HCT116 (cell line): ENCODE results near the gene TM9SF1.

Experiments
- CEBPB ChIP-seq: IDR thresholded peaks from 2 replicates; pipeline ENCODE4 v1.6.1; 2012; ENCODE audit warnings: low read depth
- ELF1 ChIP-seq: IDR thresholded peaks from 2 replicates; pipeline ENCODE4 v1.6.1; 2012; ENCODE audit warnings: low read depth, borderline replicate concordance
- EZH2 ChIP-seq: fragments of 200-600 bp; sonication (generic); IDR thresholded peaks from 2 replicates; pipeline ENCODE4 v1.6.1; 2017; ENCODE audit warnings: antibody characterized with exemption, mixed run types
- EZH2phosphoT487 ChIP-seq: fragments of 200-600 bp; IDR thresholded peaks from 2 replicates; pipeline ENCODE4 v1.6.1; 2018; ENCODE audit warnings: antibody characterized with exemption, borderline replicate concordance
- POLR2A ChIP-seq: IDR thresholded peaks from 2 replicates; pipeline ENCODE4 v1.7.0; 2011; ENCODE audit warnings: borderline replicate concordance; ENCODE audit not compliant: insufficient read depth, insufficient read length; ENCODE audit errors: extremely low read depth
- POLR2AphosphoS5 ChIP-seq: IDR thresholded peaks from 2 replicates; pipeline ENCODE4 v1.6.1; 2011; ENCODE audit warnings: mild to moderate bottlenecking, low read depth, low read length, moderate library complexity
- SIN3A ChIP-seq: IDR thresholded peaks from 2 replicates; pipeline ENCODE4 v1.6.1; 2012; ENCODE audit warnings: low read depth
- TCF7L2 ChIP-seq: IDR thresholded peaks from 2 replicates; pipeline ENCODE4 v1.7.0; 2011; ENCODE audit warnings: borderline replicate concordance, inconsistent platforms; ENCODE audit not compliant: insufficient read depth, insufficient read length; ENCODE audit errors: extremely low read depth
- YY1 ChIP-seq: IDR thresholded peaks from 2 replicates; pipeline ENCODE4 v1.6.1; 2011; ENCODE audit warnings: low read length, low read depth, moderate library complexity, mild to moderate bottlenecking; ENCODE audit not compliant: insufficient replicate concordance; ENCODE audit errors: extremely low read depth
- ZNF274 ChIP-seq: fragments of 200-500 bp; sonication (Bioruptor generic); IDR thresholded peaks from 2 replicates; pipeline ENCODE4 v1.6.1; 2014; ENCODE audit warnings: mild to moderate bottlenecking, low read depth, low read length, inconsistent platforms
- TF ChIP-seq, protein P1 (sequence below), 3 experiments: fragments of 200-600 bp in 1 of 3; sonication (generic) in 1 of 3; IDR thresholded peaks in 2 of 3; conservative IDR thresholded peaks in 1 of 3; 2 replicates each; pipeline ENCODE4 v1.5.1; 2012 to 2017; ENCODE audit warnings: low read depth in 2 of 3, low read length in 2 of 3, antibody characterized with exemption in 1 of 3, borderline replicate concordance in 1 of 3, control low read depth in 1 of 3, mild to moderate bottlenecking in 1 of 3, mixed read lengths in 1 of 3, mixed run types in 1 of 3, moderate library complexity in 1 of 3; ENCODE audit not compliant: insufficient read depth in 1 of 3
- TF ChIP-seq, protein P2 (sequence below): IDR thresholded peaks from 2 replicates; pipeline ENCODE4 v1.6.1; 2012; ENCODE audit warnings: low read depth

DNA sequence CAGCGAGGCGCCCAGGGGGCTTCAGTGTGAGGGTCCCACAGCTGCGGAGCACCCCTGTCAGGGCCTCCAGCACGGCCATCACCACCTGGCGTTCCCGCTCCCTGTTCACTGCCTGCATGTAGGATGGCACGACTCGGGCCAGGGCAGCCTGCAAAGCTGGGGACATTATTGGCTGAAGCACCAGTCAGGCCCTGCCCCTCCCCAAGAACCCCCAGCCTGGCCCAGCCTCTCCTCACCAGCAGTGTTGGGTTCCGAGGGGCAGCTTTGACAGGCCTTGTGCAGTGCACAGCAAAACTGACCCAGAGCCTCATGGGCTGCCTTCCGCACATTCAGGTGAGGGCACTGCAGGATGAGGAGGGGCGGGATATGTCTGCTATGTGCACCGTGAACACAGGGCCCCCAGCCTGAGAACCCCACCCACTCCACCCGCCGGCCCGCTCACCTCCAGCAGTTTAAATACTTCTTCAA lies 12.2 kb downstream of the TM9SF1 start:
- TF ChIP-seq, protein P1, sequence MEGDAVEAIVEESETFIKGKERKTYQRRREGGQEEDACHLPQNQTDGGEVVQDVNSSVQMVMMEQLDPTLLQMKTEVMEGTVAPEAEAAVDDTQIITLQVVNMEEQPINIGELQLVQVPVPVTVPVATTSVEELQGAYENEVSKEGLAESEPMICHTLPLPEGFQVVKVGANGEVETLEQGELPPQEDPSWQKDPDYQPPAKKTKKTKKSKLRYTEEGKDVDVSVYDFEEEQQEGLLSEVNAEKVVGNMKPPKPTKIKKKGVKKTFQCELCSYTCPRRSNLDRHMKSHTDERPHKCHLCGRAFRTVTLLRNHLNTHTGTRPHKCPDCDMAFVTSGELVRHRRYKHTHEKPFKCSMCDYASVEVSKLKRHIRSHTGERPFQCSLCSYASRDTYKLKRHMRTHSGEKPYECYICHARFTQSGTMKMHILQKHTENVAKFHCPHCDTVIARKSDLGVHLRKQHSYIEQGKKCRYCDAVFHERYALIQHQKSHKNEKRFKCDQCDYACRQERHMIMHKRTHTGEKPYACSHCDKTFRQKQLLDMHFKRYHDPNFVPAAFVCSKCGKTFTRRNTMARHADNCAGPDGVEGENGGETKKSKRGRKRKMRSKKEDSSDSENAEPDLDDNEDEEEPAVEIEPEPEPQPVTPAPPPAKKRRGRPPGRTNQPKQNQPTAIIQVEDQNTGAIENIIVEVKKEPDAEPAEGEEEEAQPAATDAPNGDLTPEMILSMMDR (IDR thresholded peaks at IDR 0.05 in 2 of 3, conservative IDR thresholded peaks at IDR 0.05 in 1 of 3; ENCODE audit: borderline replicate concordance in 1 of 3, insufficient read depth in 1 of 3, low read depth in 2 of 3, low read length in 2 of 3): no peak
- TF ChIP-seq POLR2A (no peak), ELF1 (no peak), EZH2 (no peak), SIN3A (no peak), POLR2AphosphoS5 (no peak), TCF7L2 (no peak), CEBPB (no peak), EZH2phosphoT487 (no peak), YY1 (no peak), ZNF274 (no peak)
- TF ChIP-seq, protein P2, sequence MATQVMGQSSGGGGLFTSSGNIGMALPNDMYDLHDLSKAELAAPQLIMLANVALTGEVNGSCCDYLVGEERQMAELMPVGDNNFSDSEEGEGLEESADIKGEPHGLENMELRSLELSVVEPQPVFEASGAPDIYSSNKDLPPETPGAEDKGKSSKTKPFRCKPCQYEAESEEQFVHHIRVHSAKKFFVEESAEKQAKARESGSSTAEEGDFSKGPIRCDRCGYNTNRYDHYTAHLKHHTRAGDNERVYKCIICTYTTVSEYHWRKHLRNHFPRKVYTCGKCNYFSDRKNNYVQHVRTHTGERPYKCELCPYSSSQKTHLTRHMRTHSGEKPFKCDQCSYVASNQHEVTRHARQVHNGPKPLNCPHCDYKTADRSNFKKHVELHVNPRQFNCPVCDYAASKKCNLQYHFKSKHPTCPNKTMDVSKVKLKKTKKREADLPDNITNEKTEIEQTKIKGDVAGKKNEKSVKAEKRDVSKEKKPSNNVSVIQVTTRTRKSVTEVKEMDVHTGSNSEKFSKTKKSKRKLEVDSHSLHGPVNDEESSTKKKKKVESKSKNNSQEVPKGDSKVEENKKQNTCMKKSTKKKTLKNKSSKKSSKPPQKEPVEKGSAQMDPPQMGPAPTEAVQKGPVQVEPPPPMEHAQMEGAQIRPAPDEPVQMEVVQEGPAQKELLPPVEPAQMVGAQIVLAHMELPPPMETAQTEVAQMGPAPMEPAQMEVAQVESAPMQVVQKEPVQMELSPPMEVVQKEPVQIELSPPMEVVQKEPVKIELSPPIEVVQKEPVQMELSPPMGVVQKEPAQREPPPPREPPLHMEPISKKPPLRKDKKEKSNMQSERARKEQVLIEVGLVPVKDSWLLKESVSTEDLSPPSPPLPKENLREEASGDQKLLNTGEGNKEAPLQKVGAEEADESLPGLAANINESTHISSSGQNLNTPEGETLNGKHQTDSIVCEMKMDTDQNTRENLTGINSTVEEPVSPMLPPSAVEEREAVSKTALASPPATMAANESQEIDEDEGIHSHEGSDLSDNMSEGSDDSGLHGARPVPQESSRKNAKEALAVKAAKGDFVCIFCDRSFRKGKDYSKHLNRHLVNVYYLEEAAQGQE: no peak
